ENCODE data around the gene CCDC107. TPM values are rescaled to one million over a fixed set of nuclear protein-coding genes. Genes with fewer than 3 reads are reported as not detected.
A peak's percentile ranks its signal among the peaks of the same experiment; 100 is the strongest.

The CCDC107 gene
- total RNA-seq, 1 donor from 2014 or later: 32.5 TPM

DNA sequence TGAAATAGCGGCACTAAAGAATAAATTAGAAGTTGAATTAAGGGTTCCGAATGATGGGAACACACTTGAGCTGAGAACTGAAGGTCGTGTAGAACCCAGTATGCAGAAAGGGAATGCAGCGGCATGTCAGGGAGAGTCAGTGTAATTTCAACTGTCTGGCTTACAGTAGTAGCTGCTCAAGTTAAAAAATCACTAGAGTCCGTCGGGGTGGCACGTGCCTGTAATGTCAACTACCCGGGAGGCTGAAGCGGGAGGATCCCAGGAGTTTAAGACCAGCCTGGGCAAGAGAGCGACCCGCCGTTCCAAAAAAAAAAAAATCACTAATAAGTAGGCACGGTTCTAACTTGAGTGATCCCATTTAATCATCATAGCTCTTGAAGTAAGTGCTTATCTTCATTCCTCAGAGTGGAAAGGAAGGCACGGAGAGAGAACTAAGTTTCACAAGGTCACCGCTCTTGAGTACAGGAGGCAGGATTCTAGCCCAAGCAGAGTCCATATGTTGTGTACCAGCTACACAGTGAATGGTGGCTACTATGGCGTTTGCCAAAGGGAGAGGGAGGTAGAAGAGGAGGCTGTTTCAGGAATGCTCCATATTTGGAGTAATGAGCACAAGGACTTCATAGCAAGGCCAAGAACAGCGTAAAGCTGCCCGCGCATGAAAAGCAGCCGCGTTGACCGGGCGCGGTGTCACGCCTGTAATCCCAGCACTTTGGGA is 1.1 kb upstream of the CCDC107 start:
- H3K4me1 Mint-ChIP-seq: peaks cover 74% of the 10 kb centered on the region
- intact Hi-C loops (cut with micrococcal nuclease): loop anchor here (1.0 to 2.0 kb wide), 5 partner anchors 8 to 540 kb away; partner anchors contain the start of gene ARHGEF39

DNA sequence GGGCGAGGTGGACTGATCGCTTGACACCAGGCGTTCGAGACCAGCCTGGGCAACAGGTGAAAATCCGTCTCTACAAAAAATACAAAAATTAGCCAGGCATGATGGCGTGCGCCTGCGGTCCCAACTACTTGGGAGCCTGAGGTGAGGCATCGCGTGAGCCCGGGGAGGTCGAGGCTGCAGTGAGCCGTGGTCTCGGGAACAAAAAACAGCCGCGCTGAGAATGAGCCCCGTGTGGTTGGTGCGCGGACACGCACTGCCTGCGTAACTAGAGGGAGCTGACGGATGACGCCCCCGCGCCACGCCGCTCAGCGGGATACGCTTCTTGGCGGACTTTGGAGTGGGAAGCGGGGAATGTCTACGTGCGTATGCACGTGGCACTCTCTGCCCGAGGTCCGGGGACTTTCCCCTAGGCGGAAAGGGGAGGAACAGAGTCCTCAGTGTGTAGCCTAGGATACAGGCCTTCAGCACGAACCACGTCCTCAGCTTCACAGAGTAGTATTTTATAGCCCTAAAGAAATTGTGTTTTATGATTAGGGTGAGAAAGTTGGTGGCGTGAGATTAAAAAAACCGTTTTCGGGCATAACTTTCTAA is 451 bp upstream of the CCDC107 start, which contains the start of gene RMRP:
Gene RMRP, minus strand, starts transcription at position 474 of the 591 bp plus-strand sequence.
- TF ChIP-seq, protein P1, sequence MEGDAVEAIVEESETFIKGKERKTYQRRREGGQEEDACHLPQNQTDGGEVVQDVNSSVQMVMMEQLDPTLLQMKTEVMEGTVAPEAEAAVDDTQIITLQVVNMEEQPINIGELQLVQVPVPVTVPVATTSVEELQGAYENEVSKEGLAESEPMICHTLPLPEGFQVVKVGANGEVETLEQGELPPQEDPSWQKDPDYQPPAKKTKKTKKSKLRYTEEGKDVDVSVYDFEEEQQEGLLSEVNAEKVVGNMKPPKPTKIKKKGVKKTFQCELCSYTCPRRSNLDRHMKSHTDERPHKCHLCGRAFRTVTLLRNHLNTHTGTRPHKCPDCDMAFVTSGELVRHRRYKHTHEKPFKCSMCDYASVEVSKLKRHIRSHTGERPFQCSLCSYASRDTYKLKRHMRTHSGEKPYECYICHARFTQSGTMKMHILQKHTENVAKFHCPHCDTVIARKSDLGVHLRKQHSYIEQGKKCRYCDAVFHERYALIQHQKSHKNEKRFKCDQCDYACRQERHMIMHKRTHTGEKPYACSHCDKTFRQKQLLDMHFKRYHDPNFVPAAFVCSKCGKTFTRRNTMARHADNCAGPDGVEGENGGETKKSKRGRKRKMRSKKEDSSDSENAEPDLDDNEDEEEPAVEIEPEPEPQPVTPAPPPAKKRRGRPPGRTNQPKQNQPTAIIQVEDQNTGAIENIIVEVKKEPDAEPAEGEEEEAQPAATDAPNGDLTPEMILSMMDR (IDR thresholded peaks at IDR 0.05): no peak
- Mint-ChIP-seq H3K27ac (peak within 1 kb of the TSS; percentile 99), H3K9me3 (no peaks in the 10 kb centered on the region), H3K4me3 (peak within 1 kb of the TSS; percentile 88), H3K4me1 (peaks cover 78% of the 10 kb centered on the region), H3K36me3 (ENCODE audit: low read depth) (peaks cover 33% of the 10 kb centered on the region), H3K27me3 (peaks cover 5% of the 10 kb centered on the region)
- ChIA-PET CTCF (interaction anchor here (0.9 to 12.0 kb wide), 16 partner anchors 10 to 99 kb away, joined by 3 to 127 read pairs (median 6); partner anchors contain the start of genes CD72, CREB3, GBA2 and RGP1), POLR2A (interaction anchor here (0.5 to 18.0 kb wide), 25 partner anchors 8 to 555 kb away, joined by 3 to 549 read pairs (median 4); partner anchors contain the start of genes CD72, CREB3, FAM221B and HINT2)
- ATAC-seq (ENCODE audit: low read depth) (peak; percentile 81), DNase-seq (peak; percentile 81)
- intact Hi-C loops (cut with micrococcal nuclease): loop anchor here (1.0 to 2.0 kb wide), 12 partner anchors 8 to 669 kb away; partner anchors contain the start of genes ARHGEF39, CREB3, DNAJB5 and HINT2

More for the DNA sequence above, 1.1 kb upstream of the CCDC107 start:
- H3K4me3 Mint-ChIP-seq: peak overlapping the region; percentile 88
- peaks cover 32% of the 10 kb centered on the region for H3K36me3 Mint-ChIP-seq (ENCODE audit: low read depth)
- H3K9me3 Mint-ChIP-seq: no peaks in the 10 kb centered on the region
- peak; percentile 3 for ATAC-seq (ENCODE audit: low read depth)
- ChIA-PET POLR2A (interaction anchor here (0.6 to 18.0 kb wide), 17 partner anchors 8 to 172 kb away, joined by 3 to 549 read pairs (median 6); partner anchors contain the start of genes ARHGEF39, CD72, CREB3 and FAM221B), CTCF (interaction anchor here (1.0 to 12.0 kb wide), 10 partner anchors 10 to 100 kb away, joined by 3 to 127 read pairs (median 7); partner anchors contain the start of genes CD72, CREB3, TESK1 and TLN1)
- no peak for DNase-seq
- peak overlapping the region; percentile 99 for H3K27ac Mint-ChIP-seq
- peaks cover 5% of the 10 kb centered on the region for H3K27me3 Mint-ChIP-seq
- TF ChIP-seq, protein P1 (IDR thresholded peaks at IDR 0.05): no peak

DNA sequence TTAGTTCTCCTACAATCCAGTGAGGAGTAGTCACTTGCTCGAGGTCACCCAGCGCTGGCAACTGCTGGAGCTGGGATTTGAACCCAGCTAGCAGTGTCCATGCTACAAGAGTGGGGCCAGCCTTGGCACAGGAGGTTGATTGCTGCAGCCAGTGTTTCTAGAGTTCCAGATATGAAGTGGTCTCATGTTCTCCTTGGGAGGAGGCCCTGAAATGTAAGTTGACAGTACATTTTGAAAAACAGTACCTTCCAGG is 802 bp downstream of the CCDC107 start:
- Mint-ChIP-seq H3K27ac (peak overlapping the region; percentile 99), H3K27me3 (peaks cover 5% of the 10 kb centered on the region), H3K36me3 (ENCODE audit: low read depth) (peaks cover 33% of the 10 kb centered on the region), H3K4me1 (peaks cover 83% of the 10 kb centered on the region), H3K4me3 (peak overlapping the region; percentile 88), H3K9me3 (no peaks in the 10 kb centered on the region)
- ATAC-seq (ENCODE audit: low read depth) (no peak), DNase-seq (no peak)
- intact Hi-C loops (cut with micrococcal nuclease): loop anchor here (1.0 to 2.0 kb wide), 8 partner anchors 22 to 670 kb away; partner anchors contain the start of genes CREB3, DNAJB5, HINT2 and TLN1
- ChIA-PET POLR2A (interaction anchor here (1.0 to 18.0 kb wide), 13 partner anchors 12 to 556 kb away, joined by 3 to 549 read pairs (median 12); partner anchors contain the start of genes CD72, CREB3, STOML2 and TESK1), CTCF (interaction anchor here (0.6 to 12.0 kb wide), 16 partner anchors 11 to 130 kb away, joined by 3 to 127 read pairs (median 5); partner anchors contain the start of genes CD72, GBA2, RGP1 and TESK1)
- TF ChIP-seq, protein P1 (IDR thresholded peaks at IDR 0.05): no peak

DNA sequence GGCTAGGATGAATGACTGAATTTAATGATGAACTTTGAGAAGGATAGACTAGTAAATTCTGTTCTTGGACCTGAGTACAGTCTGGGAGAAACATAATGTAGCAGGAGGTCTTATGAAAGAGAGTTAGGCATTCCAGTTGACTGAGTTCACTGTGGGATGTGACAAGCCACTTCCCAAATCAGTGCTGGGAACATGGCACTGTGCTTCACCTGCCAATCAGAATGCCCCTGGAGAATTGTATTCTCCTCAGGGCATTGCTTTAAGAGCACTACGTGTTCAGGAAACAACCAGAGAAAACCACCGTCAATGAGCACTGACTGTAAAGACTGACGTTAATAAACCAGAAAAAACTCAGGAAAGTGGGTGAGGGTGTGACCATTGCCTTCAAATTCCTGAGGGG is 1.2 kb downstream of the CCDC107 start:
- H3K4me1 Mint-ChIP-seq: peaks cover 78% of the 10 kb centered on the region
- H3K36me3 Mint-ChIP-seq (ENCODE audit: low read depth): peaks cover 33% of the 10 kb centered on the region
- ChIA-PET POLR2A (interaction anchor here (1.0 to 18.0 kb wide), 8 partner anchors 13 to 97 kb away, joined by 3 to 549 read pairs (median 30); partner anchors contain the start of genes CD72, CREB3, TESK1 and TLN1), CTCF (interaction anchor here (0.6 to 12.0 kb wide), 15 partner anchors 11 to 129 kb away, joined by 3 to 127 read pairs (median 6); partner anchors contain the start of genes CD72 and TESK1)
- peak overlapping the region; percentile 88 for H3K4me3 Mint-ChIP-seq
- H3K9me3 Mint-ChIP-seq: no peaks in the 10 kb centered on the region
- peak overlapping the region; percentile 99 for H3K27ac Mint-ChIP-seq
- TF ChIP-seq, protein P1 (IDR thresholded peaks at IDR 0.05): no peak
- ATAC-seq (ENCODE audit: low read depth): no peak
- peaks cover 5% of the 10 kb centered on the region for H3K27me3 Mint-ChIP-seq
- intact Hi-C loops (cut with micrococcal nuclease): loop anchor here (1.0 to 2.0 kb wide), 3 partner anchors 21 to 671 kb away; partner anchors contain the start of gene DNAJB5
- DNase-seq: no peak
